Fibroblast of the aortic adventitia (primary cell): ENCODE data around the gene ANXA1. TPM values are rescaled to one million over a fixed set of nuclear protein-coding genes. Genes with fewer than 3 reads are reported as not detected.
"Not testable (repeated sequence)": the region's sequence is repeated elsewhere in the genome, so short reads cannot be mapped to it uniquely, and the experiment has no call there.

Experiments used
- DNase-seq: peaks from one replicate; pipeline ENCODE4 v3.0.0-alpha.2; 2010; ENCODE audit warnings: low read depth
- H3K4me3 ChIP-seq: 2 replicates; pipeline ENCODE4 v1.5.1; 2011; ENCODE audit warnings: low read depth, mild to moderate bottlenecking, control low read depth, low read length, moderate library complexity
- total RNA-seq: library from RNA; depleted of rRNA; stranded (reverse); fragments of >200 nt; gene quantifications from 2 replicates; pipeline ENCODE4 v1.2.3, GENCODE V29; 2012; ENCODE audit warnings: low replicate concordance
- TF ChIP-seq, protein P1 (sequence below): IDR thresholded peaks from 2 replicates; pipeline ENCODE4 v1.5.1; 2011; ENCODE audit warnings: mild to moderate bottlenecking, low read length, control low read depth, inconsistent platforms; ENCODE audit not compliant: insufficient read depth

Gene ANXA1
- total RNA-seq, 1 donor, result 923 TPM

DNA sequence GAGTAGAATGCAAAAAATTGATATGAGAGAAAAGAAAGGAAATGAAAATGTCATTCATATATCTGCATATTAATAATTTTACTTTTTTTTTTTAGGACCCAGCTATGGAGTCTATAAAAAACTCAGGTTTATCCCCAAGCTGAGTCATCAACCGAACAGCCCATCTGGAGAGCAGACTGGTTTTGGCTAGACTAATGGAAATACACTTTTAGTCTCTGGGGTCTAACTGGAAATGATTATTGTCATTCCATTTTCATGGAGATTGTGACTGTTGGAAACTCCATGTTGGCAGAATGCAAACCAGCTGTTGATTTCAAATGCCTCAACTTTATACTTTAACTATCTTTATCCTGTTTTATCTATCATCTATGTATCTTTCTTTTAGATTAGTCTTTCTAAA is 28.7 kb downstream of the ANXA1 start:
- DNase-seq, result peak; percentile 86
- no peak overlapping the region for H3K4me3 ChIP-seq
- TF ChIP-seq, protein P1, sequence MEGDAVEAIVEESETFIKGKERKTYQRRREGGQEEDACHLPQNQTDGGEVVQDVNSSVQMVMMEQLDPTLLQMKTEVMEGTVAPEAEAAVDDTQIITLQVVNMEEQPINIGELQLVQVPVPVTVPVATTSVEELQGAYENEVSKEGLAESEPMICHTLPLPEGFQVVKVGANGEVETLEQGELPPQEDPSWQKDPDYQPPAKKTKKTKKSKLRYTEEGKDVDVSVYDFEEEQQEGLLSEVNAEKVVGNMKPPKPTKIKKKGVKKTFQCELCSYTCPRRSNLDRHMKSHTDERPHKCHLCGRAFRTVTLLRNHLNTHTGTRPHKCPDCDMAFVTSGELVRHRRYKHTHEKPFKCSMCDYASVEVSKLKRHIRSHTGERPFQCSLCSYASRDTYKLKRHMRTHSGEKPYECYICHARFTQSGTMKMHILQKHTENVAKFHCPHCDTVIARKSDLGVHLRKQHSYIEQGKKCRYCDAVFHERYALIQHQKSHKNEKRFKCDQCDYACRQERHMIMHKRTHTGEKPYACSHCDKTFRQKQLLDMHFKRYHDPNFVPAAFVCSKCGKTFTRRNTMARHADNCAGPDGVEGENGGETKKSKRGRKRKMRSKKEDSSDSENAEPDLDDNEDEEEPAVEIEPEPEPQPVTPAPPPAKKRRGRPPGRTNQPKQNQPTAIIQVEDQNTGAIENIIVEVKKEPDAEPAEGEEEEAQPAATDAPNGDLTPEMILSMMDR, result no peak

DNA sequence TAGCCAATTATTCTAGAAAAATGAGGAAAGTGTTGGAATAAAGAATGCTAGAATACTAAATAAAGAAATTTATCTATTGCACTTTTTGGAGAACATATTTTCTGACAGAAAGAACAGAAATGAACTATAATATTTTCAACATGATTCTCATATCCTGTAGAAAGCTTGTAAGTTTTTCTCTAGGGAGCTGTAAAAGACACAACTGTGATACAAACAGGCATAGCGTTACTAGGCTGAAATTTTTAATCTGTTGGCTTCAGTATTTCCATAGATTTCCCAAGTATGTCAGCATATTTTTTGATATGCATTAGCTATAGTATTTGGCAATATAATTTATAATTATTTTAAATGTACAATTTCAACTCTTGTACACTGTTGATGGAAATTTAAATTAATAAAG is 31.3 kb downstream of the ANXA1 start:
- DNase-seq, result no peak
- TF ChIP-seq, protein P1, result no peak
- H3K4me3 ChIP-seq, result no peak overlapping the region

DNA sequence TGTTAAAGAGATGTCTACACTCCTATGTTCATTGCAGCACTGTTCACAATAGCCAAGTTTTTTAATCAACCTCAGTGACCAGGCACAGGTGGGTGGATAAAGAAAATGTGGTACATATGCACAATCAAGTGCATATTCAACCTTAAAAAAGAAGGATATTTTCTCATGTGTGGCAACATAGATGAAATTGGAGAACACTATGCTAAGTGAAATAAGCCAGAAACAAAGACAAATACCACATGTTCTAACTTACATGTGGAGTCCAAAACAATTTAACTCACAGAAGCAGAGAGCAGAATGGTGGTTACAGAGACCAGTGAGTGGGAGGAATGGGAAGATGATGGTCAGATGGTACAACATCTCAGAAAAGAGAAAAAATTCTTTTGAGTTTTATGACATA is 31.8 kb downstream of the ANXA1 start:
- DNase-seq, result no peak
- H3K4me3 ChIP-seq, result no peak overlapping the region
- TF ChIP-seq, protein P1, result no peak

DNA sequence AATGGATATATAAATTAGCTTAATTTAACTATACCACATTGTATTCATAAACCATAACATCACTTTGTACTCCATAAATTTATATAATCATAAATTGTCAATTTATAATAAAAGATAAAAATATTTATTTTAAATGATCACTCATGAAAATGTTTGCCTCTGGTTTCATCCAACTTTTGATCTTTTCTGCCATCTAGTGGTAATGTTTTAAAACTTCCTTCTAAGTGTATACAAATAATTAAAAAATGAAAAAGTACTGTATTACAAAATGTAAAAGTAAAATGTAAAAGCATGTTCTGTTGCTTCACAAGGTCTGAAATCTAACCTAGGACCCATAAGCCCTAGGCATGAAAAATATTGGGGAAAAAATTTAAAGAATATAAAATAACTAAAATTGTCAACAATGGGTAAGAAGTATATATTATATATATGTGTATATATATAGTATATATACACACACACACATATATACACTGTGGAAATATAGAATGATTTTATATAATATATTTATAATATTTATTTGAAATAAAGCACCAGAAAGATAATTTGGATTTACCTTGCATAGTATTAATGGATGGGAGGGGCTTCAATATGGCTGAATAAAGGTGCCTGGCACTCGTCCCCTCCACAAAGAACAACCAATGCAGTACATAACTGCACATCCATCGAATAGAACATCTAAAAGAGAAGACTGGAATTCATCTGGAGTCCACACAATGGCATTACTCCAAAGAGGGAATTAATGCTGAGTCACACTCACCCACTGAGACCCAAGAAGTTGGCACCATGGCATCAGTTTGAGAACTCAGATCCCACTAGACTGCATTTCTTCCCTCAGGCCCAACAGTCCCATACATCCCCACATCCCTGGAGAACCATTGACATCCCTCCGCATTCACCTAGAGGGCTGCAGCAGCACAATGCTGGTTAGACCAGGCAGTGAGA is 32.5 kb downstream of the ANXA1 start:
- peak; percentile 83 for DNase-seq
- no peak overlapping the region for H3K4me3 ChIP-seq
- TF ChIP-seq, protein P1, result peak; percentile 13

DNA sequence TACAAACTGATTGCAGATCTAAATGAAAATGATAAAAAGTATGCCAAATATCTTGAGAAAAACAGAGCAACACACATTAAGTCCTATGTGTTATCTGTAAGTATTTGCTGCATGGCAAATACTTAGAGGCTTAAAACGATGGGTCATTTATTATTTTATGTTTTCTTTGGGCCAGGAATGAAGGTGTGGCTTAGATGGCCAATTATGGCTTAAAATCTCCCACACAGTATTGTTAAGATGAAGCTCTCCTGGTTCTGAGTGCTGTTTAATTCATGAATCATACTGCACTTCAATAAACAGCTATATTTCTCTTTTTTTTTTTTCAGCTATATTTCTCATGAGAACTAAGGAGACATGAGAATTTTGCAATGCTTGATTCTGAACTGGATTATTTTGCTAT is 39.4 kb downstream of the ANXA1 start:
- not testable (repeated sequence) for H3K4me3 ChIP-seq
- DNase-seq, result peak; percentile 56

DNA sequence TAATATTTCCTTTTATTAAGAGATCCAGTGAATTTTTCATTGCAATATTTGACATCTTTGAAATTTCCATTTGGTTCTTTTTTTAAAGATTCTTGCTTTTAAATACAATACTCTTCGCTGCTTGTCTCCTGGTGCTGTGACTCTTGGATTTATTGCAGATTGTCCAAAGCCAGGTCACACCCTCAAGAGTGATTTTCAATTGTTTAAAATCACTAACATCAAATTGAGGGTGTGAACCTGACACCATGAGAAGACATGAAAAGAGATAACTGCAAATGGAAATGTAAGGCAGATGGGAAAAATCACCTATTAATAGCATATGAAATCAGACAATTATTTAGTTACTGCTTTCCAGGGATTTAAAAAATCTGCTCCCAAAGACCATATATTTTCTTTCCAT is 42.6 kb downstream of the ANXA1 start:
- TF ChIP-seq, protein P1, result no peak
- no peak overlapping the region for H3K4me3 ChIP-seq
- no peak for DNase-seq

DNA sequence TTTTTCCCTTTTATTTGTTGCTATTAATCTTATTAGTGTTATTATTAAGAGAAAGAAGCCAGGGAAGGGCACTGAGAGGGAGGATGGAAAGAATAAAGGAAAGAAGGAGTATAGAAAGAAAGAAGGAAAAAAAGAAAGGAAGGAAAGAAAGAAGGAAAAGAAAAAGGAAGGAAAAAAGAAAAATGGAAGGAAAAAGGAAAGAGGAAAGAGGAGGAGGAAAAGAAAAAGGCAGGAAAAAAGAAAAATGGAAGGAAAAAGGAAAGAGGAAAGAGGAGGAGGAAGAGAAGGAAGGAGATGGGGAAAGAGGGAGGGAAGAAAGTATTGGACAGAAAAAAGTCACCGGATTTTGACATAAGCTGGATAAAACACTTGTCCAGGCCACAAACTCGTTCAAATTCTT is 47.8 kb downstream of the ANXA1 start:
- TF ChIP-seq, protein P1, result no peak
- H3K4me3 ChIP-seq, result no peak overlapping the region
- no peak for DNase-seq
